Placental epithelial cell (primary cell): ENCODE measurements around the gene GFRA1. TPM values are rescaled to one million over a fixed set of nuclear protein-coding genes. Genes with fewer than 3 reads are reported as not detected.

ENCODE experiments used
- total RNA-seq: library from RNA; depleted of rRNA; stranded (reverse); fragments of >200 nt; gene quantifications from 2 replicates; pipeline ENCODE4 v1.2.3, GENCODE V29; 2012

GFRA1 gene, protein sequence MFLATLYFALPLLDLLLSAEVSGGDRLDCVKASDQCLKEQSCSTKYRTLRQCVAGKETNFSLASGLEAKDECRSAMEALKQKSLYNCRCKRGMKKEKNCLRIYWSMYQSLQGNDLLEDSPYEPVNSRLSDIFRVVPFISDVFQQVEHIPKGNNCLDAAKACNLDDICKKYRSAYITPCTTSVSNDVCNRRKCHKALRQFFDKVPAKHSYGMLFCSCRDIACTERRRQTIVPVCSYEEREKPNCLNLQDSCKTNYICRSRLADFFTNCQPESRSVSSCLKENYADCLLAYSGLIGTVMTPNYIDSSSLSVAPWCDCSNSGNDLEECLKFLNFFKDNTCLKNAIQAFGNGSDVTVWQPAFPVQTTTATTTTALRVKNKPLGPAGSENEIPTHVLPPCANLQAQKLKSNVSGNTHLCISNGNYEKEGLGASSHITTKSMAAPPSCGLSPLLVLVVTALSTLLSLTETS
- under 0.01 TPM in 2 replicates for total RNA-seq

DNA sequence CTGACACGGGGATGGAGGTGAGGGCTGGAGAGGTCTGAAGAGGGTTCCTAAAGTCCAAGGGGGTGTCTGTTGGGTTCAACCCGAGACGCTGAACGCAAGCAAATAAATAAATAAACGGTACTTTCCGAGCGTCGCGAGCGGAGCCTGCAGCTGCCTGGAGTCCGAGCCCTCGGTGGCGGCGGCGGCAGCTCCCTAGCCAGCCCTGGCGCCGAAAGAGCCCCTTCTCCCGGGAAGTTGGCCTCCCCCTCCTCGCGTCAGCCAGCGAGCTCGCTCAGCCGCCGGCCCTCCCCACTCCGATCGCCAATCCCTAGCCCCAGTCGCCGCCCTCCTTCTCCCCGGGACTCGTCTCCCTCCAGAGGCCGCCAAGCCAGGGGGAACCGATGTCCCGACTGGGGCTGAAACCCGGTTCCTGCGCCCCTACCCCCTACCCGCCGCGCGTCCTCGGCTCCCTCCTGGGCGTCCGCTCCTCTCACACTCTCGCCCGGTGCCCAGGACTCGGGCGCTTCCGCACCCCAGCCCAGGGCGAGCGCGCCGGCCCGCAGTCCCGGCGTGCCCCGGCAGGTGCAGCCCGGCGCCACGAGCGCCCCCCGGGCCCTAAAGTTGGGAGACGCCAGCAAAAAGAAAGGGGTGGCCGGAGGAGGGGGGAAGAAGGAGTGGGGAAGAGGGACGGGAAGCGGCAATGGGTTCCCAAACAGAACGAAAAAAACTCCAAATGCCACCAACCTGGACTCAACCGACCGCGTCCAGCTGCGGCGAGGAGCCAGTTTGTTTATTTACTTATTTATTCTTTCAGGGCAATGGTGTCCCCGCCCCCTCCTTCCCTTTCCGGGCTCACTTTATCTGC, at the start of gene GFRA1:
TSS of gene GFRA1 (minus strand) at position 767 of the 844 bp plus-strand sequence. CDS start 1,177 bp downstream, outside the sequence.

Other genes with a start within 250 kb of the GFRA1 start
- gene CCDC172, start 51.2 kb upstream of the GFRA1 start, total RNA-seq, result not detected in 2 replicates
- not detected in 2 replicates for gene PNLIPRP3, start 154.6 kb upstream of the GFRA1 start, total RNA-seq